GM18868 (cell line): Measurements from ENCODE around the gene TAP1.

Experiments
- ATAC-seq: cut with Tn5 transposase; IDR thresholded peaks from one replicate; pipeline ENCODE4 v1.9.1; 2021; ENCODE audit warnings: mild to moderate bottlenecking, moderate library complexity; ENCODE audit not compliant: unreplicated experiment

TAP1 gene

GRCh38 chr6:32840604-32841246, 12.8 kb downstream of the TAP1 start:
- ATAC-seq = no peak

- ATAC-seq = no peak
These were observed 14.1 kb downstream of the TAP1 start for GRCh38 chr6:32839356-32839755.

- peak; percentile 71 for ATAC-seq
These were observed 15.2 kb downstream of the TAP1 start, which contains the start of gene TAP2 for GRCh38 chr6:32838114-32838958. Gene TAP2 (minus strand): TSS chr6:32838739. CDS start chr6:32838233, 506 bp downstream.

- ATAC-seq = no peak
These were observed 15.8 kb downstream of the TAP1 start for GRCh38 chr6:32837651-32838113.

GRCh38 chr6:32836873-32837272, 16.6 kb downstream of the TAP1 start:
- ATAC-seq = no peak

- ATAC-seq = no peak
These were observed 18.2 kb downstream of the TAP1 start for GRCh38 chr6:32835167-32835893.

- no peak for ATAC-seq
These were observed 19.8 kb downstream of the TAP1 start for GRCh38 chr6:32833664-32834063.

GRCh38 chr6:32832535-32832934, 21.0 kb downstream of the TAP1 start:
- ATAC-seq = no peak

- no peak for ATAC-seq
These were observed 22.6 kb downstream of the TAP1 start for GRCh38 chr6:32830936-32831335.

GRCh38 chr6:32830017-32830416, 23.5 kb downstream of the TAP1 start:
- ATAC-seq = no peak

GRCh38 chr6:32829495-32829894, 24.0 kb downstream of the TAP1 start:
- ATAC-seq = no peak

- no peak for ATAC-seq
These were observed 26.5 kb downstream of the TAP1 start for GRCh38 chr6:32827025-32827424.

- no peak for ATAC-seq
These were observed 27.5 kb downstream of the TAP1 start for GRCh38 chr6:32825966-32826365.

- no peak for ATAC-seq
These were observed 33.8 kb downstream of the TAP1 start for GRCh38 chr6:32819729-32820128.

- ATAC-seq = no peak
These were observed 34.6 kb downstream of the TAP1 start for GRCh38 chr6:32818867-32819266.

- peak; percentile 80 for ATAC-seq
These were observed 36.7 kb downstream of the TAP1 start, which contains the start of gene HLA-DOB for GRCh38 chr6:32816746-32817204. Gene HLA-DOB (minus strand): TSS chr6:32817002. CDS start chr6:32816951, 51 bp downstream.

- no peak for ATAC-seq
These were observed 37.5 kb downstream of the TAP1 start for GRCh38 chr6:32815996-32816395.

GRCh38 chr6:32815115-32815514, 38.4 kb downstream of the TAP1 start:
- no peak for ATAC-seq

- no peak for ATAC-seq
These were observed 39.4 kb downstream of the TAP1 start for GRCh38 chr6:32814145-32814544.

GRCh38 chr6:32809171-32809570, 44.3 kb downstream of the TAP1 start:
- ATAC-seq = no peak

- no peak for ATAC-seq
These were observed 46.4 kb downstream of the TAP1 start for GRCh38 chr6:32807020-32807580.
